NCI-H1694 (cell line): ENCODE results near the gene TBCK.

Source experiments
- DNase-seq: peaks from one replicate; lab custom pipeline; 2025; lab: John Stamatoyannopoulos, UW

The TBCK gene

DNA sequence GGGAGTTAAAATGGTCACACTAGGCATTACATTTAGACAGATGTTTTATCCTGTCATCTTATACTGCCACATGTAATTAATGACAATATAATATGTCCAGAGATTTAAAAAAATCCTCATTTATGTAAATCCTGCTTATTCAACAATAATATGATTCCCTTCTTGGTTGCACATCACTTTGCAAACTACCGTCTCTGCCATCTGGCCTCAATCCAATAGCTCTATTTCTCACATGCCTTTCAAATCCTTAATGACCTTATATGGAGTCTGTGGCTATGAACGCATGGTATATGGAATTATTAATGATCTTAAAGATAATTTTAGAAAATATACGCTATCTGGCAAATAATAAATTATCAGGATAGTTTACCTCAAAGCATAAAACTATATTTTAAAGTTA, 276.2 kb downstream of the TBCK start:
- no peak for DNase-seq

DNA sequence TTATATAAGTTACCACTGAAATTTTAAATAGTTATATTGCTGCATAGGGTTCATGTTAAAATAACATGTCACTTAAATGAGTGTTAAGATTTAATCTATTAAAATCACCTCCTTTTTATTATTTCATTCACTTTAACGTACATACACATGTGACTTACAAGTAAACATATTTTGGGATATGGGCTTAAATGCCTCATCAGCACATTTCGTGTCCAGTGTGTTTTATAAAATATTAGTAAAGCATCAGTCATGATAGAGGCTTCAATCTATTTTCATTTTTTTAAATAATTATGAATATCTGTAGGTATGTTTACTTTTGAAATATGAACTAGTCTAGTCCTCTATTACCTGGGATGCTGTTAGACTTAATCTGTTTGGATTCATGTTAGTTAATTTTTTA, 277.1 kb downstream of the TBCK start:
- no peak for DNase-seq

DNA sequence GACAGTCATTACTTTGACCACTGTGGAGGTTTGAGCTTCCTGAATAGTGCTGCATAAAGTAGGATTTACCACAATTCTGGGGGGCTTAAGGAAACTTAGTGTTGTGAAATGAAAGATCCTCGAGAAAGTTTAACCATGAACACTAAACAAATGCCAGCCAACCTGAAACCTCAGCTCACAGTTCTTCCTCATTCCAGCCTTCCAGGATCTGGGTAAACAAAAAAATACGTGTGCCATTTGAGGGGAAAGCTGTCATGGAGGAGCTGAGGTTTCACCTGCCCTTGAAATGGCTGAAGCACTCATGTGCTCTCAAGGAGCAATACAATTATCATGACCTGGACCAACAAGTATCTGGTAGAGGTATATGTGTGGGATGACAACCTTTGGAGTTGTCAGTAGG, 278.0 kb downstream of the TBCK start:
- no peak for DNase-seq

DNA sequence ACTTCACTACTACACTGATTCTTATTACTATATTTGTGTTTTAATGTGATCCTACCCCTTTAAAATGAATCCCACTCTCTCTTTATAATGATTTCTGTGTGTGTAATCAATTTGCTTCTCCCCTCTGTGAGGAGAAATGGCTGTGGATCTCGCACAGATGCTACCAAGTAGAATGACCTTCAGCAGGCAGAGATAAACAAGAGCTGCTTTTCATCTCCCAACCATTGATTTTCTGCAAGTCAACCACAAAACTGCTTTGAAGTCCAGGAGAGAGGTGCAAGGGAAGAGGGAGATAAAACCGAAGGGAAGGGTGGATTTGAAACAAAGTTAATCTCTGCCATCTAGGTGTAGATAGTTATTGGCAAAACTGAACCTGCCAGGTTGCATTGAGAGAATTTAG, 279.2 kb downstream of the TBCK start:
- DNase-seq: no peak

DNA sequence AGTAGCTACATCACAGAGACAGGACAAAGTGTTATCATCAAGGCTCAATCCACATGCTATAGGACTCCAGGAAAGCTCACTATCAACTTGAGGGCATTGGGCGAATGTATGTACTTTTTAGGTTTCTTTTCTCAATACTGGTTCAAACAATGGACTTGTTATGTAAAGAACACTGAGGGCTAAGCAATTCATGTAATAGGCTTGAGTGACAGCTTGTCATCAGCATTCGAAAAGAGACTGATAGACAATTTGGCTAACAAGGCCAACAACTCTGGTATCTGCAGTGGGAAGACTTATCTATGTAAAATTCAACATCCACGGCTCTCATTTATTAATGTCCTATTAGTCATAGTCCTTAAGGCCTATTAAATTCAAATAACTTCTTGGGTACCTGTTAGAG, 279.7 kb downstream of the TBCK start:
- DNase-seq: no peak

DNA sequence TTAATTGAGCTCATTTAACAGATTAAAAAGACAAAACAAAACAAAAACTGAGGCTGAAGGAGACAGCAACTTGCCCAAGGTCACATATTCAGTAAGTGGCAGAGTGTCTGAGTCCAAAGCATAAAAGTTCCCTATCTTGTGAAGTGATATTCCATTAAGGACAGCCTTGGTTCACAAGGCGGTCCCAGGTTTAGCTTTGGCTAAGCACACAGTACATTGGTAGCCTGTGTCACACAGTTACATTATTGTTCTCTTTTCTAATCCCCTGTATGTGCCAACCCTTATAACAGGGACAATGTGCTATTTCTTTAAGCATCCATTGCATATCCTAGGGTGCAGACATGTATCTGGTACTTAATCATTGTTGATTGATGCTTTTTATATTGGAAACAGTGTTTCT, 280.8 kb downstream of the TBCK start:
- no peak for DNase-seq

DNA sequence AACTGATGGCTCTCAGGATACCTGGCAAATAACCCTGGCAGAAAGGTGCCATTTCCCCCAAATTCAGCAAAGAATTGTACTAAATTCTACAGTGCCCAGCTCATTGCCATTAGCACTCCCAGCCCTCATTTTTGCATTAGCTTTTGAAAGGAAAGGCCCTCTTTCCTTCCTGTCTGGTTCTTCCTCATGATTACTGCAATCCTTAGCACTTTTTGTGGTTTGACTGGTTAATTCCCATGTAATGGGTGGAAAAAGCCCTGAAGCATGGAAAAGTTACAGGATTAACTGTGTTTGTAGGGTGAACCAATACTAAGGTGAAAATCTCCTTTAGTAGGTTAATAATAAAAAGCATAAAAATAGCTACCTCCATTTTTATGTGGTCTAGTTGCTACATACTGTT, 281.3 kb downstream of the TBCK start:
- no peak for DNase-seq

DNA sequence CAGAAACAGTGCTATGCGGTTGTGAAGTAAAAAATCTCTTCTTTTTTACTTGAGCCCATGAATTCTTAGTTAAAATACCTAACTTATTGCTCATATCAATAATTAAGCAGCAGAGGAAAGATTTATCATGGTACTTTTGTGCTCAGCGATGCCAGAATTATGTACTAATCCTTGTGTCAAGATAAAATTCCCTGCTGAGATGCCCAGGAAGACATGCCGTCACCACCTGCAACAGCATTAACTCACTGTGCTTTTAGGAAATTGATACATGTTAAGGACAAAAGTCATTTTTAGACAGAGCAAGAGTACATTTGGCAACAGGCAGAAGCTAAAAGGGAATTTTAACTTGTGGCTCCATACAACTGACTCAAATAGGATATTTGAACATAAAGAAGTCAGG, 281.8 kb downstream of the TBCK start:
- no peak for DNase-seq

DNA sequence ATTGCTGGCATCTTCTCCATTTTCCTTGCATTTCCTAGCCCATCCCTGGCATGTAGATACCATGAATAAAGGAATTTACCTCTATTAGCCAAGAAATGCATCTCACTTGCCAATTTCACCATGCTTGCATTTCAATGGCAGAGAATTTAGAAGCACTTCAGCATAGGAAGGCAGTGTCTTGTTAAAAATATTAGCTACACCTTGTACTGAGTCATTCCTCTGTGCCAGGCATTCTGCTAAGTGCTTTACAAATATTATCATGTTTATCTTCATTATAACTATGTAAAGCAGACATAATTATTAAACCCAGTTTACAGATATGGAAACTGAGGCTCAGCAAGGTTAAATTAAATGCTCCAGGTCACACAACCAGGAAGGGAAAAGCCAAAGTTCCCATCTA, 282.5 kb downstream of the TBCK start:
- DNase-seq: no peak

DNA sequence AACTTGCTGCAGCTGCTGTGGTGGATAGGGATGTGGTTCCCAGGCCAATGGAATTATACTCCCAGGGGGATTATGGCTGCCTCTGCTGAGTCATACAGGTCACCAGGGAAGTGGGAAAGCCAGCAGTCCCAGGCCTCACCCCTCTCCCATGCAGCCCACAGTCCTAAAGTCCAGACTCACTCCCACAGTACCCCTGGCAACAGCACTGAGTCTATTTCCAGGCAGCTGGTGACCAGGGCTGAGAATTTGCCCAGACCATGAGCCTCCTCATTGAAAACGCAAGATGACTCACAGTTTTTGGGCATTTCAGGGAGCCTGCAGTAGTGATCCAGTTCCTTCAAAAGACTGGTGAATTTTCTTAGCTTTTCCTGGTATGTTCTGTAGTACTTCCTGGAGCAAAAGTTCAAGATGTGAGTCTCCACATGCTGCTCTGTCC, 283.1 kb downstream of the TBCK start:
- DNase-seq: no peak

DNA sequence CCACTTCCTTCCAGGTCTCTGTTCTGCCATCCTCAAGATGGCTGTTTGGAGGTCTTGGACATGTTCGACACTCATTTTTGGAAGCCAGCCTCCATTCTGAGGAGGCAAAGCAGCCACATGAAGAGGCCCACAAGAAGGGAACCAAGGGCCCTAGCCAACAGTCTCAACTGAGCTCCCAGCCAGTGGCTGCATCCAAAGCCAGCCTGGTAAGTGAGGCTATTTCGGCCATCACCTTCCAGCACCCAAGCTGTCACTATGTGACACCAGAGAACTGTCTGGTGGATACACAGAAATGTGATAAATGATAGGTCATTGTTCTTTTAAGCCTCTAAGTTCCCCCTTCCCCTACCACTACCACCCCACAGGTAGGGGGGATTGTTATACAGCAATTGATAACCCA, 293.6 kb downstream of the TBCK start:
- DNase-seq: no peak

DNA sequence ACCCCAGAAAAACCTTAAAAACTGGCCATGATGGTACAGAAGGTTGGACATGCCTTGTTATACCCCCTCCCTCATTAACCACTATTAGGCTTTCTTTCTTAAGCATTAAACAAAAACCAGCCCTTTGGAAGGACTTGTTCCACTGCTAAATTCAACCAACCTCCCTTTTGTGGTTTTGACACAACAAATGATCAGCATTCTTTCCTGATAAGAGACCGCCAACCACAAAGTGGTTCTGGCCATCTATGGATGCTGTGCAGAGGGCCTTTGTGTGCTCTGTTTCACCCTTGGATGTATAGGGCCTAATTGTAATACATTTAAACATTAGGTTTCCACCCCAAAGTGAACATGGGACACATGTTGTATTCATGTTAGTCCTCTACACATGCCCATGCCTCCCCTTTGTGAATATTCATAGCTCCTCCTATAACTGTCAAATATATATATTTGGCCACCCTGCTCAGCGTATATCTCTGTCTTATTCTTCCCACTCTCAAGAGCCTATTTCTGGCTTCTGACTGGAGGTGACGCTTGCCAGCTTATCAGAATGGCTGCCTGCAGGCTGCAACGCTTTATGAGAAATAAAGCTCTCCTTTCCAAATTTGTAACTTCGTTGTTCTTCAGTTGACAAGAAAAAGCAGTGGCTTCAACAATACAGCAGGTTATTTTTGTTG, 294.1 kb downstream of the TBCK start:
- DNase-seq: no peak

DNA sequence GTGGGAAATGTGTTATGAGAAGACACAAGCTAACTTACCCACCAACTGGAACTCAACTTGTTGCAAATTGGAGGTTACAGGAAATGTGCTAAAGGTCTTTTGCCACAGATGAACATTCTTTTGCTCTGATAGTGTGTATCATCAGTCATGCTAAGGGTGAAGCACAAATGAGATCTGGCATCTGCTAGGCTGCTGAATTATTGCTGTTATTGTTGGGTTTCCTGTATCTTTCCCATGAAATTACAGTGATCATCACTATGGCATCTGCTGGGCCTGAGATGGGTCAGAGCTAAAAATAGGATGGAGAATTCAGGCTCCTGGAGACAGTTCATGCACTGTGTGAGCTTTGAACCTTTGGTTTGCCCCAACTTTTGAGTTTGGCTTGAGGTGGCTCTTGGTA, 296.2 kb downstream of the TBCK start:
- DNase-seq: no peak

DNA sequence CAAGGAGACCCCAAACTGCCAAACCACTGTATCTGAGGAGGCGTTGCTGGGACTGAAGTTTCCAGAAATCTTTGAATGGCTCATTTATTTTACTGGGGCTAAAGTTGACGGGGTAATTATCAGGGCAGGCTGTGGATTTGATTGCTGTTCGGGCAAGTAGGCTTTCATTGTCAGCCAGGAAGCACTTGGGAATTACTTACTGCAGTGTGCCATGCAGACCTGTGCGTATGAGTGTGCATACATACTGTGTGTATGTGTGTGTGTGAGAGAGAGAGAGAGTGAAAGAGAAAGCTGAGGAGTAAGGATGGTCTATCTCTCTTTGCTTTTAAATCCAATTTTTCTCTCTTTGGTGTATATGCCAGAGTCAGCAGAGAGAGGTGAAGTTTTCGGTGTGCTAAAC, 298.0 kb downstream of the TBCK start:
- no peak for DNase-seq

DNA sequence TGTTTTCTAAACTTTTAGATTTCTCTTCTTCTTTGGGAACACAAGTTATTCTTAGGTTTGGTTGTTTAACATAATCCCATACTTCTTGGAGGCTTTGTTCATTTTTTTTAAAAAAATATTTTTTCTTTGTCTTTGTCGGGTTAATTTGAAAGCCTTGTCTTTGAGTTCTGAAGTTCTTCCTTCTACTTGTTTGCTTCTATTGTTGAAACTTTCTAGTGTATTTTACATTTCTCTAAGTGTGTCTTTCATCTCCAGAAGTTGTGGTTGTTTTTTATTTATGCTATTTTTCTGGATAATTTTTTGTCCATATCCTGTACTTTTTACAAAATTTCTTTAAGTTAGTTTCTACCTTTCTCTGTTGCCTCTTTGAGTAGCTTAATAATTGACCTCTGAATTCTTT, 304.6 kb downstream of the TBCK start:
- DNase-seq: no peak

DNA sequence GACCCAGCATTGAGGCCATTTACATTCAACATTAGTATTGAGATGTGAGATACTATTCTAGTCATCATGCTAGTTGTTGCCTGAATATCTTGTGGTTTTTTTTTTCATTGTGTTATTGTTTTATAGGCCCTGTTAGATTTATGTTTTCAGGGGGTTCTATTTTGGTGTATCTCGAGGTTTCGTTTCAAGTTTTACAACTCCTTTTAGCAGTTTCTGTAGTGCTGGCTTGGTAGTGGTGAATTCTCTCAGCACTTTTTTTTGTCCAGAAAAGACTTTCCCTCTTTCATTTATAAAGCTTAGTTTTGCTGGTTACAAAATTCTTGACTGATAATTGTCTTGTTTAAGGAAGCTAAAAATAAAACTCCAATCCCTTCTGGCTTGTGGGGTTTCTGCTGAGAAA, 305.2 kb downstream of the TBCK start:
- no peak for DNase-seq

DNA sequence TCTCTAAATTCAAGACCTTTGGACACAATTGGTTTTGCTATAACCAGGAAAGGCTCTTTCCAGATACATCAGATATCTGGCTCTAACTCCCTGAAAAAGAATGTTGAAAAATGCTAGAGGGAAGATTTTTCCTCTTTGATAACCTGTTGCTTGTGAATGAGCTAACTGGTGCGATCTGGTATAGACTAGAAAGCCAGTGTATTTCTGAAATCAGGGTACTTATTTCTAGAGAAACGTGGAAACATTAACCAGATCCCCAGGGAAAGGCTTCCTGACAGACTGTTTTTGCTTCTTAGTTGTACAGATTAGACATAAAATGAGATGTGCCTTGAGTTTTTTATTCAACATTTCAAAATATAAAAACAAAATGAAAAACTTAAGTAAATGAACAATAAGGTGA, 313.0 kb downstream of the TBCK start:
- no peak for DNase-seq

DNA sequence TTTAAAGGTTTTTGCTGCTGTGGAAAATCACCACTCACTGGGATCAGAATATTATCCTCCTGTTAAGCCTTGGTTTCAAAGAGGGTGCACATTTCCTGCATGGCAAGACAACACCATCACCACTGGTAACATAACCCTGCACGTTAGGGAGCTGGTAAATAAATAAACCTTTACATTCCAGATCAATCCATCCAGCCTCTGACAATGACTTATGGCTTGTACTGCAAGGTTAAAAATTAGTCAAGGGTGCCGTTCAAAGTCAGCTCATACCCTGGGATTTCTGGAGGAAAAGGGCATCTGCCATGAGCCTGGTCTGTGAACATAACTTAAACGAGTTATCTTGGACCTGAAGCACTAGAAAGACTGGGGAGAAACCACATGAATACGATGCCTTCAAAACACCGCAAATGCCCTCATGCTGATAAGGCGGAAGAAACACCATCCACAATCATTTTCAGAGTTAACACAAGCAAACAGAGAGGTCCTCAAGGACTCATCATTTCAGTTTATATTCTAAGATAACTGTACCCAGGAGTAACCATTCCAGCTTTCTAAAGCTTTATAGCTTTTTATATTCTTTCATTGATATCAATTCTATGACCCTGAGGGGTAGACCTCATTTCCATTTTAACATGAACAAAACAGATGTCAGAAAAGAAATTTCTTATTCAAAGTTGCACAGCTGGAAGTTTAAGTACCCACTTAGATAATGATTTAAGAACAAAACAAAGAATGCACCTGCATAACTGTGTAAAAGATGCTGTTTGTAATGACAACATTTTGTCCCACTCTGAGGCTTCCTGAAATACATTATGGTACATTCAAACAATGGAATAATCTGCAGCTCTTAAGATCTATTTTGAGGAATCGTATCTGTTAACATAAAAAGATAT, 317.6 kb downstream of the TBCK start:
- DNase-seq: no peak

DNA sequence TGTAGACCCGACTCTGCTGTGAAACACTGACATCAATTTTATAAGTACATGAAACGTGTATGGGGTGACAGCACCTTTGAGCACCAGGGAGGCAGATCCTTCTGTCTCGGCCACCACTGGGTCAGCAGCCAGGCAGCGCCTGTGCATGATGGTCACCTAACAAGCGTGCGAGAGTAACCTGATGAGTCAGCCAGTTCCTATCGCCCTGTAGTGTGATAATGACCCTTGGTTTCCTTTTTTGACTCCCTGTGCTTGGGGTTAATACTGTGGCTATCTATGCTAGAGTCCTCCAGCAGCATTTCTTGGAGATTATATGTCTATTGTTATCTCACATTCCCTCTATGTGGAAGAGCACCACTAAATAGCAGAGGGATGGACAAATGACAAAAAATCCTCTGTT, 319.2 kb downstream of the TBCK start:
- no peak for DNase-seq

DNA sequence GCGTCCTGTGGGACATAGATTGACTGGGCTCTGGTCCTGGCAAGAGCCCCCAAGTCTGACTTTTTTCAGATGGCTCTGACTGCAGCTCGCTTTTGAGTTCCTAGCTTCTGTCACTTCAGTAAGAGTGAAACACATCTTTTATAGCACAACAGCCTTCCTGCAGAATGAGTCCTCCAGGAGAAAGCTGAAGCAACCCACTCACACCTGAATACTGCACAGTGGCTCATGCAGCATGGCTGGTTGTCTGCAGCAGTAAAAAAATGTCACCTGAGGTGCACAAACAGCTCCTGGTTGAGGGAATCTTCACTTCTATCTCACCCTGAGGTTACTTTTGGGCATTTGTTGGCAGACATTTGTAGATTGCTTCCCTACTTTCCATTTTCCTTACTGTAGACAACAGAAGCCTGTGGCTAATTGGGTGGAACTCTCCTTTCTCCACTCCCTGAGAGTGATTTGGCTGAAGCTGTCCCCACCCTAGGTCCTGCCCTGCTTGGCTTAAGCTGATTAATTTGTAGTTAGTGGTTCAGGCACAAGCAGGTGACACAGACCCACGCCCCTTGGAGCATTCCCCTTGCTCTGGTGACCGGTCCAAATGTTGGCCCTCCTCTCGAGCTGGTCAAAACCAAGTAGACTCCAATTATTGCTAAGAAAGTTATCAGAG, 321.0 kb downstream of the TBCK start:
- DNase-seq: no peak

DNA sequence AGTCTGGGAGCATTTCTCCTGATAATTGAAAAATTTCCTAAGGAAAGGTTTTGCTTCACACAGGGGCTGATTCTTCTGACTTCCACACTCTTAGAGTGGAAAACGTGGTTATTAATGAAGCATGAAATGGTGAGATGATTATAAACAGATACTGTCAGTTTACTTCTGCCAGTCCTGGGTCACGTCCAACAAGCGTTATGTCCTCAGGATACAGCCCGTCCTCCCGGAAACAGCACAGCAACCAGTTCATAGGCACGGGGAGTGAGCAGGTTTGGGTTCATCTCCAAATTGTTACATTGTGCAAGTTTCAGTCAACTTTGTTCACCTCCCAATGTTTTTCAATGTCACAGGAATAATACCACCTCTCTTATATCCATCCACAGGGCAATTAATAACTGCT, 321.9 kb downstream of the TBCK start:
- DNase-seq: no peak

DNA sequence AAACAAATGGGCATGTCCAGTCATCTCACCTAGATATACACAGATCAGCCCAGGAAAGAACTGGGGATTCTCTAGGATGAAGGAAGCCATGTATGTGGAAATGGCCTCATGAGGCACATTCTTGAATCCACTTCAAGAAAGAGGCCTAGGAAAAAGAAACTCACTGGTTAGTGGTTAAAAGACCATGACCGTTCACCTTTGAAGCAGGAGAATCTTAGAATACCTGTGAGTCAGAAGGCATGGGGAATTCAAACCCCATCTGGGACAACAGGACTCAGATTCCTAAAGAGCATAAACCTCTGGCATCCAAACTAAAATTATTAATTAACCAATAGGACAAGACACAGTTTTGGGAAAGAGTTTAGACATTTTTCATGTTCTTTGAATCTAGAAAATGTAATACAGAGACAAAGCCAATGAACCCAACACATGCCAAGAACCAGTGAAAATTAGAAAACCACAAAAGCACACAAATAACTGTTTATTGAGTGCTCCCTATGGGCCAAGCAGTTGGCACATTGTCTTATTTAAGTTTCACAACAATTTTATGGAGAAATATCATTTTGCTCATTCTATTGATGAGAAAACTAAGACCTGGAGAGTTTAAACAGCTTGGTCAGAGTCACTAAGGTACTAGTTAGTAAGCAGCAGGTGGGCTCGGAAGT, 323.2 kb downstream of the TBCK start:
- DNase-seq: no peak

DNA sequence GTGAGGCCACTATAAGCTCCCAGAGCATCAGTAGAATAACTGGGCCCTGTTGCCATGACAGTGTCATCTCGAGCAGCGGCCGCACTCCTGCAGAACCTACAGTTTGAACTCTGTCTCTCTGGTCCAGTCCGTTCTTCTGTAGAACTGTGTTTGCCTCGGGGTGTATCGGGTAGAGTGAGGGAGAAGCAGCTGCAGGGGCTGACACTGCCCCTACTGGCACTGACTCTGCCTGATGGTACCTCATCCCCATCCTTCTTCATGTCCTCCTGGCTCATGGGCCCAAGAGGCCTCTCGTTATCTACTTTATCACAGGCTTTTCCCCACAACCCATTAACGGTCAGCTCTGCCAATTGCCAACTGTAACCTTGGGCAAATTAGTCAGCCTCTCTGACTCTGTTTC, 324.3 kb downstream of the TBCK start:
- no peak for DNase-seq
